Loucy (cell line): ENCODE data around the gene SLC4A4.

Source experiments
- H2AFZ ChIP-seq: fragments of 200-600 bp; sonication (generic); 2 replicates; pipeline ENCODE4 v1.6.0; 2016; ENCODE audit warnings: antibody characterized with exemption, mild to moderate bottlenecking, low read length, moderate library complexity
- H3F3A ChIP-seq: fragments of 200-600 bp; 2 replicates; pipeline ENCODE4 v1.6.0; 2016; ENCODE audit warnings: antibody characterized with exemption, low read depth, mild to moderate bottlenecking
- H3K27me3 ChIP-seq: fragments of 200-600 bp; sonication (generic); 2 replicates; pipeline ENCODE4 v1.6.1; 2014; ENCODE audit warnings: low read length, mild to moderate bottlenecking; ENCODE audit not compliant: insufficient read depth, poor library complexity, severe bottlenecking
- H3K36me3 ChIP-seq: fragments of 200-600 bp; sonication (generic); 2 replicates; pipeline ENCODE4 v1.6.1; 2016; ENCODE audit warnings: low read length; ENCODE audit not compliant: insufficient read depth
- H3K4me1 ChIP-seq: fragments of 200-600 bp; sonication (generic); 2 replicates; pipeline ENCODE4 v1.5.1; 2014; ENCODE audit warnings: low read length, mild to moderate bottlenecking; ENCODE audit not compliant: insufficient read depth, poor library complexity, severe bottlenecking
- H3K4me2 ChIP-seq: fragments of 200-600 bp; sonication (generic); 2 replicates; pipeline ENCODE4 v1.6.0; 2014; ENCODE audit warnings: antibody characterized with exemption, low read length, low read depth, mild to moderate bottlenecking; ENCODE audit not compliant: poor library complexity, severe bottlenecking
- H3K4me3 ChIP-seq: fragments of 200-600 bp; sonication (generic); 2 replicates; pipeline ENCODE4 v1.5.1; 2014; ENCODE audit warnings: low read length, mild to moderate bottlenecking, mixed read lengths; ENCODE audit not compliant: poor library complexity, severe bottlenecking
- H3K79me2 ChIP-seq: fragments of 200-600 bp; sonication (generic); 2 replicates; pipeline ENCODE4 v1.6.1; 2014; ENCODE audit warnings: low read length; ENCODE audit not compliant: insufficient read depth
- H3K9ac ChIP-seq: fragments of 200-600 bp; sonication (generic); 2 replicates; pipeline ENCODE4 v1.6.0; 2014; ENCODE audit warnings: mild to moderate bottlenecking, low read depth, low read length, moderate library complexity; ENCODE audit not compliant: poor library complexity, severe bottlenecking
- H3K9me2 ChIP-seq: fragments of 200-600 bp; sonication (generic); replicated peaks from 2 replicates; pipeline ENCODE4 v1.6.1; 2016; ENCODE audit warnings: low read depth, low read length, mixed read lengths
- H3K9me3 ChIP-seq: fragments of 200-600 bp; sonication (generic); 2 replicates; pipeline ENCODE4 v1.6.1; 2014; ENCODE audit warnings: mild to moderate bottlenecking, antibody characterized with exemption, low read length, low read depth; ENCODE audit not compliant: insufficient read depth
- H4K20me1 ChIP-seq: fragments of 200-600 bp; sonication (generic); 2 replicates; pipeline ENCODE4 v1.6.0; 2014; ENCODE audit warnings: antibody characterized with exemption, low read length, mild to moderate bottlenecking; ENCODE audit not compliant: insufficient read depth, poor library complexity, severe bottlenecking
- CTCF ChIP-seq: fragments of 200-600 bp; sonication (generic); conservative IDR thresholded peaks from 2 replicates; pipeline ENCODE4 v1.5.1; 2014; ENCODE audit warnings: mild to moderate bottlenecking, antibody characterized with exemption, low read length
- EZH2phosphoT487 ChIP-seq: fragments of 200-600 bp; IDR thresholded peaks from 2 replicates; pipeline ENCODE4 v1.6.1; 2018; ENCODE audit warnings: antibody characterized with exemption, mild to moderate bottlenecking, moderate library complexity, borderline replicate concordance

Gene SLC4A4

GRCh38 chr4:71377561-71377960 is 38.7 kb downstream of the SLC4A4 start:
- Histone ChIP-seq H3K4me3 (no peak overlapping the region), H3K4me1 (peaks cover 2% of the 10 kb centered on the region), H3K79me2 (no peaks in the 10 kb centered on the region), H3K36me3 (no peaks in the 10 kb centered on the region), H3K4me2 (no peak overlapping the region), H3K9me3 (no peaks in the 10 kb centered on the region), H3F3A (no peaks in the 10 kb centered on the region), H3K9ac (no peak overlapping the region), H2AFZ (no peak overlapping the region), H4K20me1 (no peaks in the 10 kb centered on the region), H3K27me3 (no peaks in the 10 kb centered on the region), H3K9me2 (no peaks in the 10 kb centered on the region)
- TF ChIP-seq CTCF (no peak), EZH2phosphoT487 (no peak)

- H3K27me3 ChIP-seq: no peaks in the 10 kb centered on the region
- H3F3A ChIP-seq: no peaks in the 10 kb centered on the region
- H3K9ac ChIP-seq: no peak overlapping the region
- H2AFZ ChIP-seq: no peak overlapping the region
- H3K4me3 ChIP-seq: no peak overlapping the region
- H3K4me1 ChIP-seq: no peaks in the 10 kb centered on the region
- TF ChIP-seq CTCF (no peak), EZH2phosphoT487 (no peak)
- no peaks in the 10 kb centered on the region for H4K20me1 ChIP-seq
- H3K79me2 ChIP-seq: no peaks in the 10 kb centered on the region
- peaks cover 4% of the 10 kb centered on the region; the same call in 1 of the 2 replicates for H3K36me3 ChIP-seq
- no peaks in the 10 kb centered on the region for H3K9me3 ChIP-seq
- H3K9me2 ChIP-seq: no peaks in the 10 kb centered on the region
- no peak overlapping the region for H3K4me2 ChIP-seq
These were observed 40.3 kb downstream of the SLC4A4 start for GRCh38 chr4:71379126-71379525.

GRCh38 chr4:71380788-71381187 is 42.0 kb downstream of the SLC4A4 start:
- Histone ChIP-seq H3K9me3 (no peaks in the 10 kb centered on the region), H3K36me3 (peaks cover 4% of the 10 kb centered on the region; the same call in 1 of the 2 replicates), H3K9me2 (no peaks in the 10 kb centered on the region), H3K27me3 (no peaks in the 10 kb centered on the region), H4K20me1 (no peaks in the 10 kb centered on the region), H3F3A (no peaks in the 10 kb centered on the region), H3K9ac (no peak overlapping the region), H3K79me2 (no peaks in the 10 kb centered on the region), H2AFZ (no peak overlapping the region), H3K4me3 (no peak overlapping the region), H3K4me2 (no peak overlapping the region), H3K4me1 (no peaks in the 10 kb centered on the region)
- TF ChIP-seq EZH2phosphoT487: no peak
- TF ChIP-seq CTCF: no peak
